PC-9 (cell line): Measurements from ENCODE around the gene RAB11FIP4. TPM values are rescaled to one million over a fixed set of nuclear protein-coding genes. Genes with fewer than 3 reads are reported as not detected.

Experiments
- BruUV-seq: library from RNA; stranded (reverse); fragments of 400-500 nt; replicated peaks from 2 replicates; lab custom pipeline; 2021; lab: Mats Ljungman, UMichigan
- CTCF ChIA-PET: fragments of 300-600 bp; sonication (Branson Sonifier 250); formaldehyde crosslinking; loops from one replicate; lab custom pipeline; 2022; ENCODE audit warnings: antibody characterized with exemption; lab: Charles Lee
- POLR2A ChIA-PET: fragments of 300-600 bp; sonication (Branson Sonifier 250); formaldehyde crosslinking; loops from one replicate; lab custom pipeline; 2022; ENCODE audit warnings: antibody characterized with exemption; ENCODE audit not compliant: unreplicated experiment; lab: Charles Lee
- DNase-seq, 2 experiments: peaks; one replicate each; pipeline versions ENCODE4 v3.0.0 to v3.0.0-alpha.2; 2015 to 2022; ENCODE audit warnings: mixed read lengths in 1 of 2
- H2AFZ ChIP-seq: fragments of 200-600 bp; sonication (generic); 2 replicates; pipeline ENCODE4 v1.8.1; 2017; ENCODE audit warnings: antibody characterized with exemption
- H3F3A ChIP-seq: fragments of 200-600 bp; sonication (generic); 2 replicates; pipeline ENCODE4 v1.8.1; 2017; ENCODE audit warnings: antibody characterized with exemption, mild to moderate bottlenecking, low read depth; ENCODE audit not compliant: insufficient read depth
- H3K27ac ChIP-seq: fragments of 200-600 bp; sonication (generic); 2 replicates; pipeline ENCODE4 v1.6.1; 2016; ENCODE audit warnings: mixed run types
- H3K27me3 ChIP-seq: fragments of 200-600 bp; sonication (generic); 2 replicates; pipeline ENCODE4 v1.6.1; 2016; ENCODE audit warnings: low read depth, mixed run types; ENCODE audit not compliant: insufficient read depth
- H3K36me3 ChIP-seq: fragments of 200-600 bp; sonication (generic); 2 replicates; pipeline ENCODE4 v1.6.1; 2016; ENCODE audit warnings: low read depth, mixed run types
- H3K4me1 ChIP-seq: fragments of 200-600 bp; sonication (generic); replicated peaks from 2 replicates; pipeline ENCODE4 v1.6.1; 2016; ENCODE audit warnings: mixed run types; ENCODE audit not compliant: insufficient read depth
- H3K4me2 ChIP-seq: fragments of 200-600 bp; sonication (generic); 2 replicates; pipeline ENCODE4 v1.6.1; 2017; ENCODE audit warnings: mixed run types
- H3K4me3 ChIP-seq: fragments of 200-600 bp; sonication (generic); 2 replicates; pipeline ENCODE4 v1.6.1; 2016; ENCODE audit warnings: mixed run types
- H3K79me2 ChIP-seq: fragments of 200-600 bp; sonication (generic); 2 replicates; pipeline ENCODE4 v1.6.1; 2017; ENCODE audit warnings: low read depth, mixed run types
- H3K9me2 ChIP-seq: fragments of 200-600 bp; sonication (generic); 2 replicates; pipeline ENCODE4 v1.8.1; 2017; ENCODE audit warnings: mild to moderate bottlenecking; ENCODE audit not compliant: insufficient read depth
- H3K9me3 ChIP-seq: fragments of 200-600 bp; sonication (generic); 2 replicates; pipeline ENCODE4 v1.8.1; 2016; ENCODE audit warnings: low read depth; ENCODE audit not compliant: insufficient read depth
- H4K20me1 ChIP-seq: fragments of 200-600 bp; sonication (generic); 2 replicates; pipeline ENCODE4 v1.8.1; 2017; ENCODE audit not compliant: insufficient read depth
- EZH2 ChIP-seq: fragments of 200-600 bp; sonication (generic); IDR thresholded peaks from 2 replicates; pipeline ENCODE4 v1.8.0; 2017; ENCODE audit warnings: antibody characterized with exemption, low read depth
- intact Hi-C: fragments of 100-400 bp; cut with micrococcal nuclease; formaldehyde crosslinking; loops from one replicate; pipeline ENCODE4 v1.10.0; 2022; ENCODE audit not compliant: unreplicated experiment
- total RNA-seq: library from RNA; stranded (reverse); gene quantifications from 2 replicates; pipeline ENCODE4 v1.2.3, GENCODE V29; 2021
- TF ChIP-seq, protein P1 (sequence below): fragments of 200-600 bp; sonication (generic); conservative IDR thresholded peaks from 2 replicates; pipeline ENCODE4 v1.6.1; 2017; ENCODE audit warnings: mixed run types, antibody characterized with exemption, mild to moderate bottlenecking, moderate library complexity

Gene RAB11FIP4
- total RNA-seq, 1 experiment from 2014 or later: 22.9 TPM

- Histone ChIP-seq H3K4me1 (peaks cover 60% of the 10 kb centered on the region), H2AFZ (no peak overlapping the region), H3K4me2 (peak overlapping the region; percentile 43), H4K20me1 (peaks cover 66% of the 10 kb centered on the region), H3K4me3 (no peak overlapping the region), H3K27ac (peak overlapping the region; percentile 51), H3K79me2 (peaks cover 100% of the 10 kb centered on the region), H3K9me3 (no peaks in the 10 kb centered on the region), H3K9me2 (no peaks in the 10 kb centered on the region), H3F3A (peaks cover 35% of the 10 kb centered on the region; the same call in 1 of the 2 replicates), H3K36me3 (peaks cover 14% of the 10 kb centered on the region), H3K27me3 (no peaks in the 10 kb centered on the region)
- BruUV-seq: no TSS peak
- intact Hi-C loops: no loop called here
- no peak for TF ChIP-seq EZH2
- TF ChIP-seq, protein P1, sequence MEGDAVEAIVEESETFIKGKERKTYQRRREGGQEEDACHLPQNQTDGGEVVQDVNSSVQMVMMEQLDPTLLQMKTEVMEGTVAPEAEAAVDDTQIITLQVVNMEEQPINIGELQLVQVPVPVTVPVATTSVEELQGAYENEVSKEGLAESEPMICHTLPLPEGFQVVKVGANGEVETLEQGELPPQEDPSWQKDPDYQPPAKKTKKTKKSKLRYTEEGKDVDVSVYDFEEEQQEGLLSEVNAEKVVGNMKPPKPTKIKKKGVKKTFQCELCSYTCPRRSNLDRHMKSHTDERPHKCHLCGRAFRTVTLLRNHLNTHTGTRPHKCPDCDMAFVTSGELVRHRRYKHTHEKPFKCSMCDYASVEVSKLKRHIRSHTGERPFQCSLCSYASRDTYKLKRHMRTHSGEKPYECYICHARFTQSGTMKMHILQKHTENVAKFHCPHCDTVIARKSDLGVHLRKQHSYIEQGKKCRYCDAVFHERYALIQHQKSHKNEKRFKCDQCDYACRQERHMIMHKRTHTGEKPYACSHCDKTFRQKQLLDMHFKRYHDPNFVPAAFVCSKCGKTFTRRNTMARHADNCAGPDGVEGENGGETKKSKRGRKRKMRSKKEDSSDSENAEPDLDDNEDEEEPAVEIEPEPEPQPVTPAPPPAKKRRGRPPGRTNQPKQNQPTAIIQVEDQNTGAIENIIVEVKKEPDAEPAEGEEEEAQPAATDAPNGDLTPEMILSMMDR: no peak
- CTCF ChIA-PET: no interaction called here
- POLR2A ChIA-PET: interaction anchor here (0.6 kb wide), 1 partner anchor 183 kb away, joined by 3 read pairs; no protein-coding TSS in a partner anchor
- DNase-seq: peak; percentile 56 to 72
These were observed 173.4 kb downstream of the RAB11FIP4 start for GRCh38 chr17:31564883-31565301.

GRCh38 chr17:31565652-31566051 is 174.2 kb downstream of the RAB11FIP4 start:
- ChIA-PET CTCF (interaction anchor here (0.5 kb wide), 1 partner anchor 336 kb away, joined by 20 read pairs; the partner anchor contains the start of gene UTP6), POLR2A (no interaction called here)
- peaks cover 100% of the 10 kb centered on the region for H3K79me2 ChIP-seq
- no peak for DNase-seq
- H3K4me3 ChIP-seq: no peak overlapping the region
- no peaks in the 10 kb centered on the region for H3K9me3 ChIP-seq
- no TSS peak for BruUV-seq
- H3K4me1 ChIP-seq: peaks cover 65% of the 10 kb centered on the region
- no peaks in the 10 kb centered on the region for H3K9me2 ChIP-seq
- H3K27me3 ChIP-seq: no peaks in the 10 kb centered on the region
- H3K4me2 ChIP-seq: peak overlapping the region; percentile 43
- TF ChIP-seq EZH2: no peak
- TF ChIP-seq, protein P1: no peak
- H3K27ac ChIP-seq: peak overlapping the region; percentile 51; the same call in 1 of the 2 replicates
- peaks cover 19% of the 10 kb centered on the region for H3K36me3 ChIP-seq
- peaks cover 32% of the 10 kb centered on the region; the same call in 1 of the 2 replicates for H3F3A ChIP-seq
- peaks cover 70% of the 10 kb centered on the region for H4K20me1 ChIP-seq
- no peak overlapping the region for H2AFZ ChIP-seq
- intact Hi-C loops: no loop called here

GRCh38 chr17:31566247-31566991 is 174.9 kb downstream of the RAB11FIP4 start:
- Histone ChIP-seq H3K27ac (no peak overlapping the region), H3K27me3 (no peaks in the 10 kb centered on the region), H3K4me2 (no peak overlapping the region), H3K79me2 (peaks cover 99% of the 10 kb centered on the region), H3K4me3 (no peak overlapping the region), H3F3A (peaks cover 24% of the 10 kb centered on the region; the same call in 1 of the 2 replicates), H3K9me2 (no peaks in the 10 kb centered on the region), H3K36me3 (peaks cover 19% of the 10 kb centered on the region), H2AFZ (no peak overlapping the region), H3K9me3 (no peaks in the 10 kb centered on the region), H4K20me1 (peaks cover 77% of the 10 kb centered on the region), H3K4me1 (peaks cover 66% of the 10 kb centered on the region)
- ChIA-PET POLR2A (interaction anchor here (0.7 kb wide), 1 partner anchor 69 kb away, joined by 4 read pairs; no protein-coding TSS in a partner anchor), CTCF (interaction anchor here (0.6 kb wide), 1 partner anchor 20 kb away, joined by 5 read pairs; no protein-coding TSS in a partner anchor)
- no peak for DNase-seq
- no TSS peak for BruUV-seq
- TF ChIP-seq EZH2: no peak
- TF ChIP-seq, protein P1: no peak
- intact Hi-C loops: no loop called here
